HepG2 (cell line): ENCODE measurements around the gene ZBED6. TPM values are rescaled to one million over a fixed set of nuclear protein-coding genes. Genes with fewer than 3 reads are reported as not detected.

Source experiments
- KLF15 ChIP-seq: sonication (generic); formaldehyde crosslinking; IDR thresholded peaks from 2 replicates; pipeline ENCODE4 v1.8.1; 2023; ENCODE audit warnings: borderline replicate concordance, mild to moderate bottlenecking, inconsistent platforms, missing genetic modification reagents, mixed read lengths
- NAIF1 ChIP-seq: sonication (generic); formaldehyde crosslinking; IDR thresholded peaks from 2 replicates; pipeline ENCODE4 v1.5.0; 2020; ENCODE audit warnings: mild to moderate bottlenecking, missing genetic modification reagents, borderline replicate concordance
- SNRNP70 ChIP-seq: fragments of 200-400 bp; formaldehyde crosslinking; IDR thresholded peaks from 2 replicates; pipeline ENCODE4 v1.6.1; 2017; ENCODE audit warnings: mild to moderate bottlenecking, low read depth, low read length, moderate library complexity
- SRSF4 ChIP-seq: fragments of 200-400 bp; formaldehyde crosslinking; IDR thresholded peaks from one replicate; pipeline ENCODE4 v1.6.1; 2018; ENCODE audit warnings: mild to moderate bottlenecking, low read depth, low read length, moderate library complexity; ENCODE audit not compliant: poor library complexity, severe bottlenecking
- SRY ChIP-seq: sonication (generic); formaldehyde crosslinking; IDR thresholded peaks from 2 replicates; pipeline ENCODE4 v1.8.0; 2022; ENCODE audit warnings: mild to moderate bottlenecking, missing genetic modification reagents
- ZNF607 ChIP-seq: sonication (generic); formaldehyde crosslinking; IDR thresholded peaks from 2 replicates; pipeline ENCODE4 v1.5.1; 2020; ENCODE audit warnings: missing genetic modification reagents, mild to moderate bottlenecking, borderline replicate concordance
- ZNF891 ChIP-seq: sonication (generic); formaldehyde crosslinking; IDR thresholded peaks from 2 replicates; pipeline ENCODE4 v1.5.0; 2020; ENCODE audit warnings: mild to moderate bottlenecking, missing genetic modification reagents
- polyA plus RNA-seq, 8 experiments: library from polyadenylated mRNA; depleted of rRNA in 3 of 8; stranded (reverse) in 7 of 8; unstranded in 1 of 8; fragments of >200 nt; fragmentation: Illumina TruSeq in 4 of 8; extraction: Trizol in 4 of 8; gene quantifications; 2 replicates each; pipeline versions ENCODE4 v1.2.1 to v1.2.3, GENCODE V29; 2011 to 2016; ENCODE audit warnings: low read depth in 4 of 8, missing spikeins in 1 of 8, mixed read lengths in 1 of 8; ENCODE audit not compliant: insufficient read depth in 1 of 8
- total RNA-seq, 5 experiments: library from RNA; depleted of rRNA; stranded (reverse); fragments of >200 nt; fragmentation: Illumina TruSeq; extraction: Trizol; gene quantifications; 2 replicates each; pipeline ENCODE4 v1.2.3, GENCODE V29; 2016; ENCODE audit warnings: low read depth in 1 of 5
- TF ChIP-seq, protein P1 (sequence below): sonication (generic); formaldehyde crosslinking; IDR thresholded peaks from 2 replicates; pipeline ENCODE4 v1.4.0; 2020; ENCODE audit warnings: missing genetic modification reagents, borderline replicate concordance
- TF ChIP-seq, protein P2 (sequence below): sonication (generic); formaldehyde crosslinking; IDR thresholded peaks from 2 replicates; pipeline ENCODE4 v1.4.0; 2020; ENCODE audit warnings: missing genetic modification reagents
- TF ChIP-seq, protein P3 (sequence below): sonication (generic); formaldehyde crosslinking; IDR thresholded peaks from 2 replicates; pipeline ENCODE4 v1.5.1; 2020; ENCODE audit warnings: missing genetic modification reagents, mild to moderate bottlenecking, borderline replicate concordance
- TF ChIP-seq, protein P4 (sequence below): sonication (generic); formaldehyde crosslinking; IDR thresholded peaks from 2 replicates; pipeline ENCODE4 v1.4.0; 2020; ENCODE audit warnings: mild to moderate bottlenecking, missing genetic modification reagents
- TF ChIP-seq, protein P5 (sequence below): fragments of 450-650 bp; IDR thresholded peaks from 2 replicates; pipeline ENCODE4 v1.6.1; 2016
- TF ChIP-seq, protein P6 (sequence below): sonication (generic); formaldehyde crosslinking; IDR thresholded peaks from 2 replicates; pipeline ENCODE4 v1.4.0; 2020; ENCODE audit warnings: mild to moderate bottlenecking, low read depth, missing genetic modification reagents

Gene ZBED6
- total and polyA plus RNA-seq, 2 of the 13 experiments (the other 11 are each of a cell fraction or from before 2014, with no cell fraction given), result 9.3 to 12.5 TPM

DNA sequence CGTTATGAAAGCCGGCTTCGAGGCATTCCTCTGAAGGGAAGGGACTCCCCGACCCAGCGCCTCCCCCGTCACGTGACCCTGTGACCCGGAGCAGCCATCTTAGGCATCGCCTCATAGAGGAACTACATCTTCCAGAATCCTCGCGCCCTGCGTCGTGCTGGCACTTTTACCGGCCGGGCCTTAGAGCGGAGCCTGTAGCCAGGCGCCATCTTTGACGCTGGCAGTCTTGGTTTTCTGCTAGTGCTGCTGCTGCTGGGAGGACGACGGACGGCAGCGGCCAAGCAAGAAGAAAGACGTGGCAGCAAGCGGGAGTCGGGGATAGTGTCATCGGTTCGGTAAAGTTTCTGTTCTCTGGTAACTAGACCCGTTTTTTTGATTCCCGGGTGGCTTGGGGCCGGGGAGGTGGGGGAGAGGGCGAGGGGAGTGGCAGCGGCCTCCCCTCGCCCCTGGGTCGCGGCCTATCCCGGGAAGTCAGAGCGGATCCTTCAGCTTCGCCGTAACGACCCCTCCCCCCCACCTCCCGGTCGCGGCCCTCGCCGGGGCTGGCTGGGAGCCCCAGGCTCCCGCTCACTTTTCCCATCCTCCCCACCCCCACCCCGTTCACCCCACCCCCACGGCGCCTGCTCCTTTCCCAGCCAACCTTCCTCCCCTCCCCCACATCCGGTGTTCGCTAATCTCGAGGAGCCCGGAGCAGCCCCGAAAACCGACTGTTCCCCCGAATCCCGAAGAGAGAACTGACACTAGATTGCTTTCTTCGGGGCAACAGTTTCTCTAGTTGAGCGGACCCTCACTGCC is at the start of gene ZBED6, which contains the start of gene ZC3H11A (continued):
- TF ChIP-seq, protein P1, sequence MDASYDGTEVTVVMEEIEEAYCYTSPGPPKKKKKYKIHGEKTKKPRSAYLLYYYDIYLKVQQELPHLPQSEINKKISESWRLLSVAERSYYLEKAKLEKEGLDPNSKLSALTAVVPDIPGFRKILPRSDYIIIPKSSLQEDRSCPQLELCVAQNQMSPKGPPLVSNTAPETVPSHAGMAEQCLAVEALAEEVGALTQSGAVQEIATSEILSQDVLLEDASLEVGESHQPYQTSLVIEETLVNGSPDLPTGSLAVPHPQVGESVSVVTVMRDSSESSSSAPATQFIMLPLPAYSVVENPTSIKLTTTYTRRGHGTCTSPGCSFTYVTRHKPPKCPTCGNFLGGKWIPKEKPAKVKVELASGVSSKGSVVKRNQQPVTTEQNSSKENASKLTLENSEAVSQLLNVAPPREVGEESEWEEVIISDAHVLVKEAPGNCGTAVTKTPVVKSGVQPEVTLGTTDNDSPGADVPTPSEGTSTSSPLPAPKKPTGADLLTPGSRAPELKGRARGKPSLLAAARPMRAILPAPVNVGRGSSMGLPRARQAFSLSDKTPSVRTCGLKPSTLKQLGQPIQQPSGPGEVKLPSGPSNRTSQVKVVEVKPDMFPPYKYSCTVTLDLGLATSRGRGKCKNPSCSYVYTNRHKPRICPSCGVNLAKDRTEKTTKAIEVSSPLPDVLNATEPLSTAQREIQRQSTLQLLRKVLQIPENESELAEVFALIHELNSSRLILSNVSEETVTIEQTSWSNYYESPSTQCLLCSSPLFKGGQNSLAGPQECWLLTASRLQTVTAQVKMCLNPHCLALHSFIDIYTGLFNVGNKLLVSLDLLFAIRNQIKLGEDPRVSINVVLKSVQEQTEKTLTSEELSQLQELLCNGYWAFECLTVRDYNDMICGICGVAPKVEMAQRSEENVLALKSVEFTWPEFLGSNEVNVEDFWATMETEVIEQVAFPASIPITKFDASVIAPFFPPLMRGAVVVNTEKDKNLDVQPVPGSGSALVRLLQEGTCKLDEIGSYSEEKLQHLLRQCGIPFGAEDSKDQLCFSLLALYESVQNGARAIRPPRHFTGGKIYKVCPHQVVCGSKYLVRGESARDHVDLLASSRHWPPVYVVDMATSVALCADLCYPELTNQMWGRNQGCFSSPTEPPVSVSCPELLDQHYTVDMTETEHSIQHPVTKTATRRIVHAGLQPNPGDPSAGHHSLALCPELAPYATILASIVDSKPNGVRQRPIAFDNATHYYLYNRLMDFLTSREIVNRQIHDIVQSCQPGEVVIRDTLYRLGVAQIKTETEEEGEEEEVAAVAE, result peak; percentile 84; the same call in 1 of the 2 replicates
- TF ChIP-seq, protein P2, sequence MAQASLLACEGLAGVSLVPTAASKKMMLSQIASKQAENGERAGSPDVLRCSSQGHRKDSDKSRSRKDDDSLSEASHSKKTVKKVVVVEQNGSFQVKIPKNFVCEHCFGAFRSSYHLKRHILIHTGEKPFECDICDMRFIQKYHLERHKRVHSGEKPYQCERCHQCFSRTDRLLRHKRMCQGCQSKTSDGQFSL (CRISPR knock-in tag), result peak; percentile 79; the same call in 1 of the 2 replicates
- TF ChIP-seq, protein P3, sequence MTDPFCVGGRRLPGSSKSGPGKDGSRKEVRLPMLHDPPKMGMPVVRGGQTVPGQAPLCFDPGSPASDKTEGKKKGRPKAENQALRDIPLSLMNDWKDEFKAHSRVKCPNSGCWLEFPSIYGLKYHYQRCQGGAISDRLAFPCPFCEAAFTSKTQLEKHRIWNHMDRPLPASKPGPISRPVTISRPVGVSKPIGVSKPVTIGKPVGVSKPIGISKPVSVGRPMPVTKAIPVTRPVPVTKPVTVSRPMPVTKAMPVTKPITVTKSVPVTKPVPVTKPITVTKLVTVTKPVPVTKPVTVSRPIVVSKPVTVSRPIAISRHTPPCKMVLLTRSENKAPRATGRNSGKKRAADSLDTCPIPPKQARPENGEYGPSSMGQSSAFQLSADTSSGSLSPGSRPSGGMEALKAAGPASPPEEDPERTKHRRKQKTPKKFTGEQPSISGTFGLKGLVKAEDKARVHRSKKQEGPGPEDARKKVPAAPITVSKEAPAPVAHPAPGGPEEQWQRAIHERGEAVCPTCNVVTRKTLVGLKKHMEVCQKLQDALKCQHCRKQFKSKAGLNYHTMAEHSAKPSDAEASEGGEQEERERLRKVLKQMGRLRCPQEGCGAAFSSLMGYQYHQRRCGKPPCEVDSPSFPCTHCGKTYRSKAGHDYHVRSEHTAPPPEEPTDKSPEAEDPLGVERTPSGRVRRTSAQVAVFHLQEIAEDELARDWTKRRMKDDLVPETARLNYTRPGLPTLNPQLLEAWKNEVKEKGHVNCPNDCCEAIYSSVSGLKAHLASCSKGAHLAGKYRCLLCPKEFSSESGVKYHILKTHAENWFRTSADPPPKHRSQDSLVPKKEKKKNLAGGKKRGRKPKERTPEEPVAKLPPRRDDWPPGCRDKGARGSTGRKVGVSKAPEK (CRISPR knock-in tag), result no peak
- TF ChIP-seq SRY (CRISPR knock-in tag), result no peak
- TF ChIP-seq SNRNP70, result no peak
- TF ChIP-seq, protein P4, sequence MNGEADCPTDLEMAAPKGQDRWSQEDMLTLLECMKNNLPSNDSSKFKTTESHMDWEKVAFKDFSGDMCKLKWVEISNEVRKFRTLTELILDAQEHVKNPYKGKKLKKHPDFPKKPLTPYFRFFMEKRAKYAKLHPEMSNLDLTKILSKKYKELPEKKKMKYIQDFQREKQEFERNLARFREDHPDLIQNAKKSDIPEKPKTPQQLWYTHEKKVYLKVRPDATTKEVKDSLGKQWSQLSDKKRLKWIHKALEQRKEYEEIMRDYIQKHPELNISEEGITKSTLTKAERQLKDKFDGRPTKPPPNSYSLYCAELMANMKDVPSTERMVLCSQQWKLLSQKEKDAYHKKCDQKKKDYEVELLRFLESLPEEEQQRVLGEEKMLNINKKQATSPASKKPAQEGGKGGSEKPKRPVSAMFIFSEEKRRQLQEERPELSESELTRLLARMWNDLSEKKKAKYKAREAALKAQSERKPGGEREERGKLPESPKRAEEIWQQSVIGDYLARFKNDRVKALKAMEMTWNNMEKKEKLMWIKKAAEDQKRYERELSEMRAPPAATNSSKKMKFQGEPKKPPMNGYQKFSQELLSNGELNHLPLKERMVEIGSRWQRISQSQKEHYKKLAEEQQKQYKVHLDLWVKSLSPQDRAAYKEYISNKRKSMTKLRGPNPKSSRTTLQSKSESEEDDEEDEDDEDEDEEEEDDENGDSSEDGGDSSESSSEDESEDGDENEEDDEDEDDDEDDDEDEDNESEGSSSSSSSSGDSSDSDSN, result peak; percentile 31
- TF ChIP-seq KLF15 (CRISPR knock-in tag), result peak; percentile 55; the same call in 1 of the 2 replicates
- 0 out of 2 replicates have a peak, but pooled peaks have one; percentile 52 for TF ChIP-seq ZNF891 (CRISPR knock-in tag)
- no peak for TF ChIP-seq SRSF4
- TF ChIP-seq, protein P5, sequence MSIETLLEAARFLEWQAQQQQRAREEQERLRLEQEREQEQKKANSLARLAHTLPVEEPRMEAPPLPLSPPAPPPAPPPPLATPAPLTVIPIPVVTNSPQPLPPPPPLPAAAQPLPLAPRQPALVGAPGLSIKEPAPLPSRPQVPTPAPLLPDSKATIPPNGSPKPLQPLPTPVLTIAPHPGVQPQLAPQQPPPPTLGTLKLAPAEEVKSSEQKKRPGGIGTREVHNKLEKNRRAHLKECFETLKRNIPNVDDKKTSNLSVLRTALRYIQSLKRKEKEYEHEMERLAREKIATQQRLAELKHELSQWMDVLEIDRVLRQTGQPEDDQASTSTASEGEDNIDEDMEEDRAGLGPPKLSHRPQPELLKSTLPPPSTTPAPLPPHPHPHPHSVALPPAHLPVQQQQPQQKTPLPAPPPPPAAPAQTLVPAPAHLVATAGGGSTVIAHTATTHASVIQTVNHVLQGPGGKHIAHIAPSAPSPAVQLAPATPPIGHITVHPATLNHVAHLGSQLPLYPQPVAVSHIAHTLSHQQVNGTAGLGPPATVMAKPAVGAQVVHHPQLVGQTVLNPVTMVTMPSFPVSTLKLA, result no peak
- TF ChIP-seq ZNF607 (CRISPR knock-in tag), result peak; percentile 78; the same call in 1 of the 2 replicates
- no peak for TF ChIP-seq NAIF1 (CRISPR knock-in tag)
- TF ChIP-seq, protein P6, sequence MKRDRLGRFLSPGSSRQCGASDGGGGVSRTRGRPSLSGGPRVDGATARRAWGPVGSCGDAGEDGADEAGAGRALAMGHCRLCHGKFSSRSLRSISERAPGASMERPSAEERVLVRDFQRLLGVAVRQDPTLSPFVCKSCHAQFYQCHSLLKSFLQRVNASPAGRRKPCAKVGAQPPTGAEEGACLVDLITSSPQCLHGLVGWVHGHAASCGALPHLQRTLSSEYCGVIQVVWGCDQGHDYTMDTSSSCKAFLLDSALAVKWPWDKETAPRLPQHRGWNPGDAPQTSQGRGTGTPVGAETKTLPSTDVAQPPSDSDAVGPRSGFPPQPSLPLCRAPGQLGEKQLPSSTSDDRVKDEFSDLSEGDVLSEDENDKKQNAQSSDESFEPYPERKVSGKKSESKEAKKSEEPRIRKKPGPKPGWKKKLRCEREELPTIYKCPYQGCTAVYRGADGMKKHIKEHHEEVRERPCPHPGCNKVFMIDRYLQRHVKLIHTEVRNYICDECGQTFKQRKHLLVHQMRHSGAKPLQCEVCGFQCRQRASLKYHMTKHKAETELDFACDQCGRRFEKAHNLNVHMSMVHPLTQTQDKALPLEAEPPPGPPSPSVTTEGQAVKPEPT (CRISPR knock-in tag), result no peak
